Stimulated activated CD4-positive, alpha-beta T cell treated with anti-CD3 and anti-CD28 coated beads, TNF-alpha, amount 100 ng/mL, for 4 hours (primary cell): ENCODE data around the gene RAET1E.
"Not testable (repeated sequence)": the region's sequence is repeated elsewhere in the genome, so short reads cannot be mapped to it uniquely, and the experiment has no call there.

ENCODE experiments used
- DNase-seq, 3 experiments: peaks; one replicate each; pipeline ENCODE4 v3.0.0-alpha.2; 2020; ENCODE audit warnings: low read depth in 3 of 3

RAET1E gene, protein sequence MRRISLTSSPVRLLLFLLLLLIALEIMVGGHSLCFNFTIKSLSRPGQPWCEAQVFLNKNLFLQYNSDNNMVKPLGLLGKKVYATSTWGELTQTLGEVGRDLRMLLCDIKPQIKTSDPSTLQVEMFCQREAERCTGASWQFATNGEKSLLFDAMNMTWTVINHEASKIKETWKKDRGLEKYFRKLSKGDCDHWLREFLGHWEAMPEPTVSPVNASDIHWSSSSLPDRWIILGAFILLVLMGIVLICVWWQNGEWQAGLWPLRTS

GRCh38 chr6:149897855-149898744 is at the start of gene RAET1E:
TSS of gene RAET1E (minus strand) at chr6:149898113. CDS start at chr6:149890901, 7,212 bp downstream.
- no peak for DNase-seq

- DNase-seq, result not testable (repeated sequence)
Measured at GRCh38 chr6:149947533-149947932, 49.6 kb upstream of the RAET1E start.

DNA sequence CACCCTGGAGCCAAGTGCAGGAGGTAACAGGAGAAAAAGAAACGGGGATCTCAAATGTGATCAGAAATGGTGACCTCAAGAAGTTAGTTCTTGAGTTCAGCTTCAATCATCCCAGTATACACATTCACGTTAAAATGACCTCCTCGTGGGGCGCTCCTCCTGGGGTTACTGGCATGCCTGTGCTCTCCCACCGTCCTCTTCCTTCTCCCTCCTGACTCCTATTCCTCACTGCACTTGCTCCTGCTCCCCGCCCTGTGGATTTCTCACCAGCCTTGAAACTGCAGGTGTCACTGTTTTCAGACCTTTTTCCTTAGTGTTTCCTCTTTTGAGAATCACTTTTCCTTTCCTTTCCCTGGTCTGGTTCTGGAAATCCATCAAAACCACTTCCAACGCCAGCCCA is 48.7 kb upstream of the RAET1E start:
- not testable (repeated sequence) for DNase-seq

GRCh38 chr6:149945276-149945675 is 47.4 kb upstream of the RAET1E start:
- DNase-seq, result not testable (repeated sequence)

DNA sequence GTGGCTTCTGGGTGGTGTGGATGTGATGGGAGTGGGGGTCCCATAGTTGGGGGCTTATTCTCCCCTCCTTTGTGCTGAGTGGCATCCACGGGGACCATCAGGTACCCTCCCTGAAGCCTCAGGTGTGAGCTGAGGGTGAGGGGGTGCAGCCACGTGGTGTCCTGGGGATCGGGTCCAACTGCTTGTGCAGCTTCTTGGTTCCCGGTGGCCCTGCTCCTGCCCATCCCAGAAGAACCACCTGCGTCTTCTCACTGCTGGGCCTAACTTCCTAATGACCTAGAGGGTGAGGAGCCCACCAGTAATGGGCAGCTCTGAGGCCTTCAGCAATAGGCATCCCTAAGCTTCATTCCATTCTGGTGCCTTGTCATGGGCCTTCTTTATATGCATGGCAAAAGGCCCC is 45.4 kb upstream of the RAET1E start:
- DNase-seq, result not testable (repeated sequence)

GRCh38 chr6:149942461-149942829 is 44.5 kb upstream of the RAET1E start:
- DNase-seq, result no peak

DNA sequence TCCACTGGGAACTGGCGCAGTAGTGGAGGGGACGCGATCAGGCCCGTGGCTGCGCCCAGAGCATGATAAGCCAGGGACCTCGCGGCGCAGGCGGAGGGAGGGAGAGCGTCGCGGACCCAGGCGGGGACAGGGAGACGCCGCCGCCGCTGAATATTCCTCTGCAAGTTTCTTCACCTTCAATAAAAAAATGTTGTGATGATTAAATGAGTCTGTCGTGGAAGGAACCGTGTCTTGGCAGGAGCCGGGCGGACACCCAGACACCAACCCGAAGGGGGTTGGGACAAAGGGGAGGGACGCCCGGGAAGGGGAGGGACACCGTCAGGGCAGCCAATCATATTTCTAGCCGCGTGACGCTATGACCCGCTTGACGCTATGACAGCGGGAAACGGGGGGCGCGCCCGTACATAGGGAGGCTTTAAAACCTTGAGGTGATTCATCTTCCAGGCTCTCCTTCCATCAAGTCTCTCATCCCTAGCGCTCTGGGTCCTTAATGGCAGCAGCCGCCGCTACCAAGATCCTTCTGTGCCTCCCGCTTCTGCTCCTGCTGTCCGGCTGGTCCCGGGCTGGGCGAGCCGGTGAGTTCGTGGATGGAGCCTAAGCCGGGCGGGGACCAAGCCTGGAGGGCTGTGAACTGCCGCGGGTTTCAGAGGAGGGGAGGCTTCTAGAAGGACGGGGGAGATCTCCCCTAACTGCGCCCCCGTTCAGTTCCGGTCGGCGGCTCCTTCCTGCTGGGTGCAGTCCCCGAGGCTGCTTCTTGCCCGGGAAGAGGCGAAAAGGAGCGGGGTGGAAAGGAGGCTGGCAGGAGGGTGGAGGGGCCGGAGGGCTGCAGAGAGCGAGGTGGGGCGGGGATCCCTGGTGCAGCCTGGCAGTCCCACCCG is 43.9 kb upstream of the RAET1E start, which contains the start of gene ULBP2:
TSS of gene ULBP2 (plus strand) at position 432 of the 878 bp plus-strand sequence. CDS start at position 491, 59 bp downstream.
- DNase-seq, result peak; percentile 72 to 86 (median 82)

DNA sequence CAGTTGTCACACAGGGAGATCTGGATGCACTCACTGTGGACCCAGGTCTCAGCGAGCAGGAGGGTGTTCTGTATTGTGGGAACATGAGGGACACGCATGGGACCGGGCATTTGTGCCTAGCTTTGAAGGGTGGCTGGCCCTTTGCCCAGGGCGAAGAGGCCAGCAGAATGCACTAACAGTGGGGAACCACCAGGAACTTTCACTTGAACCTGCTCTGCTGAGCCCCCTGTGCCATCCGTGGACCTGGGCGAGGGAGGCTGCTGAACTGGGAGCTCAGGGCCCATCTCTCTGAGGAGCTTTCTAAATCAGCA is 42.7 kb upstream of the RAET1E start:
- no peak for DNase-seq

- DNase-seq, result no peak
Measured at GRCh38 chr6:149939909-149940671, 42.2 kb upstream of the RAET1E start.

DNA sequence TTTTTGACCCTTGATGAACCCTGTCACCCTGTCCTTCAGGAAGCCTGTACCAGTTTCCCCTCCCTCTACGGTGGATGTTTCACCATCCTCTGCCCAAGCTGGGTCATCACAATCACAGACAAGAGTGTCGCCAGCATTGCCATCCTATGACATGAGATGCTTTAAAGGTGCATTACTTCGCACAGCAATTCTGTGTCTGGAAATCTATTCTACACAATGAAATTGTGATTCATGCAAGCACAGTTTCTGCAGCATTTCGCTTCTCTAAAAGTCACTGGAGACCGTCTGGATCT is 41.4 kb upstream of the RAET1E start:
- DNase-seq, result no peak

GRCh38 chr6:149938571-149939355 is 40.9 kb upstream of the RAET1E start:
- peak in 1 of 3 experiments; percentile 20 for DNase-seq

DNA sequence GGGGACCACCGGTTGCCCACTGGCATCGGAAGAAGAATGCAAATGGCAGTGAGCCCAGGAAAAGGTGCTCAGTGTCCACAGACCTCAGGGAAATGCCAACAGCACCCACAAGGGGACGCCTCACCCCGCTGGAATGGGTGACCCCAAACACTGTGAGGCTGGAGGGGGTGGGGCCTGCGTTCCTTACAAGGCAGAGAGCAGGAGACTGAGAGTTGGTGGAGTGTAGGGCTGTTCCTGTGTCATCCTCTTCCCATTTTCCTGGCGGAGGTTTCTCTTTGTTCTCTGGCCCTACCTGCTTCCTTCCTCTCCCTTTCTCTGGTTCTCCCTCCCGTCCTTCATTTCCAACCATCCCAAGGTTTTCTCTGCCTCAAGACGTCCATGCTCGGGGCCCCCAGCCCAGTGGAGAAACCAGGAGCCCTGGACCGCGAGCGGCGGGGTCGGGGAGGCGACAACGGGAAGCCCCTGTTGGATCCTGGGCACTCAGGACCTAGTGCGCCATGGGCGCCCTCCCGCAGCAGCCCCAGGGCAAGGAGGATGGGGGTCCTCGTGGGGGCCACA is 40.2 kb upstream of the RAET1E start:
- not testable (repeated sequence) for DNase-seq

- DNase-seq, result no peak
Measured at GRCh38 chr6:149936743-149937142, 38.8 kb upstream of the RAET1E start.

DNA sequence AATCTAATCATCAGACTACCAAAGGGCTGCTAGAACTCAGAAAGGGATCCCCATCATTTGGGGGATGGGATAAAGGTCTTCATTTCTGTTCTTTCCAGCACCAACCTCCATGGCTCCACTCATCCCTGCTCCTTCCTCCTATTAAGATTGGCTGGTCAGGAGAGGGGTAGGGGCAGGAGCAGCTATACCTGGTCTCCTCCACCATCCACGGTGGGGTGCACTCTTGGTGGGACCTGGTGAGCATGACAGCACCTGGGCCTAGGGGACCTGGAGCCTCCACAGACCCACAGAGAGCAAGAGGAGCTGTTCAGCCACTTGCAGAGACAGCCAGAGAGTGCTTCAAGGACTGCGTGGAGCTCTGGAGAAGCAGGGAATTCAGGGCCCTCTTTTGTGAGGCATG is 37.8 kb upstream of the RAET1E start:
- no peak for DNase-seq

- no peak for DNase-seq
Measured at GRCh38 chr6:149935246-149935645, 37.3 kb upstream of the RAET1E start.

DNA sequence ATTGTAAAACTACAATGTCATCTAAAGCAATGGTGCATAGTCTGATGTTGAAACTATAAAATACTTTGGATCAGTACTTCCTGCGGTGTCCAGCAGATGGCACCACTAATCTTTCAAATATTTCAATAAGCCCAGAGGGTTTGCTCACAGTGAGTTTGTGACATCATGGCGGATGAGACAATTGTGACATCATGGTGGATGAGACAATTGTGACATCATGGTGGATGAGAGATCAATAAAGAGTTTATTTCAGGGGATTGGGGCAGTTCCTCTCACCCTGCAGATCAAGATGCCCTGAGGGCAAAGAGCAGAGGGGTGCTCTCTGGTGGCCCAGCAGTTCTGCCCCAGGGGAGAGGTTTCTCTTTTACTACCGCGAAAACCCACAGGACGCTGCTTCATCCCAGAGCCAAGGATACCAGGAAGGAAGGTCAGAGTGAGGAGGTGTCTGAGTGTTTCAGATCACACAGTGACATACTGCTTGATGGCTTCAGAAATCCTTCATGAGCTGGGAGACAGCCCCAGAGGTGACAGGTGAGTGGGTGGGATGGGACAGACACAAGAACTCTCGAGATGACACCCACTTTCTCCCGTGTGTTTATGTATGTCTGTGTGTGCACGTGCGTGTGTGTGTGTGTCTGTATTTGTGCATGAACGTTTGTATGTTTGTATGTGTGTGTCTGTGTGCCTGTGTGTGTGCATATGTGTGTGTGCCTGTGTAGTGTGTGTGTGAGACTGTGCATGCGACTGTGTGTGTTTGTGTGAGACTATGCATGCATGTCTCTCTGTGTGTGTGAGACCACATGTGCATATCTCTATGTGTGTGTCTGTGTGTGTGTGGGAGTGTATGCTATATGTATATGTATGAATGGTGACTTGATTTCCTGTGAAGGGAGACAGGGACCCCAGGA is 36.6 kb upstream of the RAET1E start:
- DNase-seq, result peak in 2 of 3 experiments; percentile 42 to 54

DNA sequence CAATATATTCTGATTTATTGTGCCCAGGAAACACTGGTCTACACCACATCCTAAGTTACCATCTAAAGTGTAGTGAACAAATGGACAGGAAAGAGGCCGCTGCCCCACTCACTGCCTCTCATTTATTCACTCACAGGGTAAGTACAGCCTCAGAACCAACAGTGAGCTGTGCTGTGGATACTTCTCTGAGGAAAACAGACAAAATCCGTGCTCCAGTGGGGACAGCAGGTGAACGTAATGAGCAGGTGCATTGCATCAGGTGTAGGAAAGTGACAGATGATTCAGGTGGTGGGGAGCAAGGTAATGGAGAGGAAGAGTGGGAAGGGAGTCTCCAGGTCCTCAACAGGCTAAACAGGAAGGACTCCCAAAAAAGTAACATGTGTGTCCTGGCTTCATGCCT is 35.5 kb upstream of the RAET1E start:
- no peak for DNase-seq

GRCh38 chr6:149933036-149933435 is 35.1 kb upstream of the RAET1E start:
- no peak for DNase-seq

GRCh38 chr6:149931501-149931900 is 33.6 kb upstream of the RAET1E start:
- no peak for DNase-seq
